IMR-90 (cell line): ENCODE data around the gene GNAS-AS1. TPM values are rescaled to one million over a fixed set of nuclear protein-coding genes. Genes with fewer than 3 reads are reported as not detected.

Source experiments
- ATAC-seq: fragments of 200-7000 bp; cut with Tn5 transposase; 2 replicates; pipeline ENCODE4 v1.9.1; 2020; ENCODE audit warnings: low read depth, mild to moderate bottlenecking, moderate library complexity
- BruUV-seq: library from RNA; stranded (reverse); fragments of 400-500 nt; replicated peaks from 2 replicates; lab custom pipeline; 2021; lab: Mats Ljungman, UMichigan
- CTCF ChIA-PET: fragments of 300-600 bp; formaldehyde crosslinking; extraction: SDS; loops from one replicate; lab custom pipeline; 2021; ENCODE audit warnings: antibody characterized with exemption; lab: Yijun Ruan, JAX
- POLR2A ChIA-PET: fragments of 300-600 bp; sonication (Branson Sonifier 250); formaldehyde crosslinking; loops from one replicate; lab custom pipeline; 2022; ENCODE audit warnings: antibody characterized with exemption; ENCODE audit not compliant: unreplicated experiment; lab: Charles Lee
- DNase-seq: peaks from one replicate; pipeline ENCODE4 v3.0.0; 2013
- H2AFZ ChIP-seq: replicated peaks from 2 replicates; pipeline ENCODE3; 2013; ENCODE audit warnings: low read length, mild to moderate bottlenecking; ENCODE audit not compliant: poor library complexity
- H2AK5ac ChIP-seq: 2 replicates; pipeline ENCODE4 v1.6.1; 2013; ENCODE audit warnings: low read depth, low read length, inconsistent platforms
- H2AK9ac ChIP-seq: replicated peaks from 2 replicates; pipeline ENCODE3; 2013; ENCODE audit warnings: mild to moderate bottlenecking, low read depth, low read length, moderate library complexity; ENCODE audit not compliant: poor library complexity
- H2BK120ac ChIP-seq: 2 replicates; pipeline ENCODE4 v1.6.1; 2013; ENCODE audit warnings: low read depth, low read length, inconsistent platforms
- H2BK15ac ChIP-seq: 3 replicates; pipeline ENCODE4 v1.6.1; 2013; ENCODE audit warnings: low read depth, low read length, inconsistent platforms
- H2BK20ac ChIP-seq: 2 replicates; pipeline ENCODE4 v1.6.1; 2013; ENCODE audit warnings: low read depth, mild to moderate bottlenecking, inconsistent platforms, low read length, moderate library complexity
- H2BK5ac ChIP-seq: 2 replicates; pipeline ENCODE4 v1.6.1; 2013; ENCODE audit warnings: mild to moderate bottlenecking, low read depth, low read length, inconsistent platforms; ENCODE audit not compliant: poor library complexity, severe bottlenecking
- H3K14ac ChIP-seq: replicated peaks from 2 replicates; pipeline ENCODE4 v1.6.1; 2013; ENCODE audit warnings: low read depth, low read length, inconsistent platforms
- H3K18ac ChIP-seq: 2 replicates; pipeline ENCODE4 v1.6.1; 2013; ENCODE audit warnings: low read depth, low read length, control low read depth
- H3K23ac ChIP-seq: 2 replicates; pipeline ENCODE4 v1.6.1; 2013; ENCODE audit warnings: low read depth, low read length, inconsistent platforms
- H3K27ac ChIP-seq: 2 replicates; pipeline ENCODE4 v1.5.1; 2013; ENCODE audit warnings: mild to moderate bottlenecking, control low read depth, low read length; ENCODE audit not compliant: insufficient read depth
- H3K27me3 ChIP-seq: 2 replicates; pipeline ENCODE4 v1.6.1; 2013; ENCODE audit warnings: low read length; ENCODE audit not compliant: control insufficient read depth, insufficient read depth
- H3K36me3 ChIP-seq: 2 replicates; pipeline ENCODE4 v1.6.1; 2013; ENCODE audit warnings: low read length, mixed read lengths; ENCODE audit not compliant: control insufficient read depth, insufficient read depth
- H3K4ac ChIP-seq: 2 replicates; pipeline ENCODE4 v1.6.1; 2013; ENCODE audit warnings: low read depth, low read length, inconsistent platforms
- H3K4me1 ChIP-seq: 2 replicates; pipeline ENCODE4 v1.6.1; 2013; ENCODE audit warnings: low read length, mixed read lengths; ENCODE audit not compliant: control insufficient read depth, insufficient read depth
- H3K4me2 ChIP-seq: 2 replicates; pipeline ENCODE4 v1.6.1; 2013; ENCODE audit warnings: low read depth, mild to moderate bottlenecking, control low read depth, low read length, moderate library complexity
- H3K4me3 ChIP-seq: 2 replicates; pipeline ENCODE4 v1.5.1; 2013; ENCODE audit warnings: low read depth, mild to moderate bottlenecking, control low read depth, low read length, moderate library complexity; ENCODE audit not compliant: insufficient read depth
- H3K56ac ChIP-seq: 2 replicates; pipeline ENCODE4 v1.6.1; 2013; ENCODE audit warnings: low read length, inconsistent platforms; ENCODE audit not compliant: insufficient read depth; ENCODE audit errors: extremely low read depth
- H3K79me1 ChIP-seq, 2 experiments: 2 replicates each; pipeline ENCODE4 v1.6.1; 2013; ENCODE audit warnings: low read length in 2 of 2, inconsistent platforms in 1 of 2, low read depth in 1 of 2
- H3K9ac ChIP-seq: 2 replicates; pipeline ENCODE4 v1.6.1; 2013; ENCODE audit warnings: low read depth, low read length, control low read depth
- H3K9me1 ChIP-seq: 2 replicates; pipeline ENCODE4 v1.6.1; 2013; ENCODE audit warnings: low read length, inconsistent platforms; ENCODE audit not compliant: insufficient read depth
- H3K9me3 ChIP-seq: 2 replicates; pipeline ENCODE4 v1.6.1; 2013; ENCODE audit warnings: low read length; ENCODE audit not compliant: control insufficient read depth, insufficient read depth
- H4K20me1 ChIP-seq: 2 replicates; pipeline ENCODE4 v1.6.1; 2013; ENCODE audit warnings: low read length, inconsistent platforms; ENCODE audit not compliant: insufficient read depth
- H4K5ac ChIP-seq: 2 replicates; pipeline ENCODE4 v1.6.1; 2013; ENCODE audit warnings: mild to moderate bottlenecking, low read depth, low read length, control low read depth
- H4K8ac ChIP-seq, 2 experiments: 2 replicates each; pipeline ENCODE4 v1.6.1; 2013; ENCODE audit warnings: low read depth in 2 of 2, low read length in 2 of 2, control low read depth in 1 of 2, inconsistent platforms in 1 of 2
- H4K91ac ChIP-seq: 2 replicates; pipeline ENCODE4 v1.6.1; 2013; ENCODE audit warnings: low read depth, low read length, inconsistent platforms; ENCODE audit not compliant: insufficient read depth
- BHLHE40 ChIP-seq: fragments of 150-350 bp; IDR thresholded peaks from 2 replicates; pipeline ENCODE4 v1.6.1; 2016; ENCODE audit warnings: mild to moderate bottlenecking, low read depth, low read length
- CEBPB ChIP-seq: IDR thresholded peaks from 2 replicates; pipeline ENCODE4 v1.6.1; 2012; ENCODE audit warnings: low read depth, low read length, improper control_type of control experiment
- CHD1 ChIP-seq: IDR thresholded peaks from 2 replicates; pipeline ENCODE4 v1.6.1; 2012; ENCODE audit warnings: low read depth, low read length, improper control_type of control experiment
- CTCF ChIP-seq: conservative IDR thresholded peaks from 2 replicates; pipeline ENCODE4 v1.5.1; 2012; ENCODE audit warnings: mild to moderate bottlenecking, low read depth, low read length, improper control_type of control experiment
- ELK1 ChIP-seq: fragments of 150-350 bp; IDR thresholded peaks from 2 replicates; pipeline ENCODE4 v1.6.1; 2016; ENCODE audit warnings: low read depth, mild to moderate bottlenecking, low read length, moderate library complexity, borderline replicate concordance
- FOS ChIP-seq: fragments of 150-350 bp; IDR thresholded peaks from 2 replicates; pipeline ENCODE4 v1.6.1; 2016; ENCODE audit warnings: low read depth, low read length
- MAFK ChIP-seq: IDR thresholded peaks from 2 replicates; pipeline ENCODE4 v1.6.1; 2012; ENCODE audit warnings: low read depth, low read length, improper control_type of control experiment
- MAZ ChIP-seq: IDR thresholded peaks from 2 replicates; pipeline ENCODE4 v1.6.1; 2012; ENCODE audit warnings: low read depth, mild to moderate bottlenecking, low read length, improper control_type of control experiment, moderate library complexity, borderline replicate concordance
- MXI1 ChIP-seq: IDR thresholded peaks from 2 replicates; pipeline ENCODE4 v1.6.1; 2012; ENCODE audit warnings: low read depth, mild to moderate bottlenecking, low read length, moderate library complexity, borderline replicate concordance
- NFE2L2 ChIP-seq: fragments of 150-350 bp; IDR thresholded peaks from 2 replicates; pipeline ENCODE4 v1.6.1; 2016; ENCODE audit warnings: low read depth, mild to moderate bottlenecking, low read length
- POLR2A ChIP-seq: IDR thresholded peaks from 2 replicates; pipeline ENCODE4 v1.6.1; 2012; ENCODE audit warnings: mild to moderate bottlenecking, low read depth, low read length
- RAD21 ChIP-seq: IDR thresholded peaks from 2 replicates; pipeline ENCODE4 v1.6.1; 2012; ENCODE audit warnings: low read length, improper control_type of control experiment
- RCOR1 ChIP-seq: IDR thresholded peaks from 2 replicates; pipeline ENCODE4 v1.6.1; 2012; ENCODE audit warnings: mild to moderate bottlenecking, low read length, improper control_type of control experiment; ENCODE audit not compliant: insufficient replicate concordance
- RFX5 ChIP-seq: IDR thresholded peaks from 2 replicates; pipeline ENCODE4 v1.8.0; 2012; ENCODE audit warnings: low read depth, mild to moderate bottlenecking, low read length, moderate library complexity
- SMC3 ChIP-seq: fragments of 150-350 bp; IDR thresholded peaks from 2 replicates; pipeline ENCODE4 v1.6.1; 2016; ENCODE audit warnings: low read depth, mild to moderate bottlenecking, antibody characterized with exemption, low read length, moderate library complexity
- USF2 ChIP-seq: fragments of 150-350 bp; IDR thresholded peaks from 2 replicates; pipeline ENCODE4 v1.6.1; 2017; ENCODE audit warnings: mild to moderate bottlenecking, antibody characterized with exemption, low read length, low read depth
- WGBS, 2 experiments: methylation state at CpG; one replicate each; pipeline versions ENCODE4 v1.1.5 to v1.1.7; 2013; ENCODE audit warnings: missing lambda C conversion rate in 2 of 2; ENCODE audit not compliant: insufficient read length in 1 of 2; ENCODE audit errors: extremely low coverage in 2 of 2; 5-methylcytosine and 5-hydroxymethylcytosine counted together
- dilution Hi-C: fragments of 300-500 bp; cut with HindIII; formaldehyde crosslinking; loops from one replicate; pipeline ENCODE4 v1.14.3; 2018; ENCODE audit warnings: low sequenced_read_pairs; ENCODE audit not compliant: unreplicated experiment
- in situ Hi-C: fragments of 300-500 bp; cut with MboI; formaldehyde crosslinking; loops from 3 replicates; pipeline ENCODE4 v1.14.3; 2019; ENCODE audit warnings: low sequenced_read_pairs, inconsistent platforms, mixed read lengths
- intact Hi-C: fragments of 100-400 bp; cut with micrococcal nuclease; formaldehyde crosslinking; loops from 2 replicates; pipeline ENCODE4 v1.10.0; 2022
- polyA plus RNA-seq, 3 experiments: library from polyadenylated mRNA; depleted of rRNA; stranded (reverse); fragments of >200 nt; gene quantifications; 2 replicates each; pipeline ENCODE4 v1.2.3, GENCODE V29; 2012; ENCODE audit warnings: low replicate concordance in 1 of 3
- total RNA-seq: library from RNA; depleted of rRNA; stranded (reverse); fragments of >200 nt; gene quantifications from 2 replicates; pipeline ENCODE4 v1.2.3, GENCODE V29; 2012

GNAS-AS1 gene
- total and polyA plus RNA-seq, 2 of the 4 experiments (the other 2 are of a cell fraction): 0.54 to 0.60 TPM

GRCh38 chr20:58891718-58892140, 41.0 kb upstream of the GNAS-AS1 start:
- no TSS peak for BruUV-seq
- Histone ChIP-seq H3K56ac (peak overlapping the region; percentile 65), H4K20me1 (peaks cover 41% of the 10 kb centered on the region), H3K36me3 (peaks cover 2% of the 10 kb centered on the region), H3K9ac (peak overlapping the region; percentile 100), H3K18ac (peak overlapping the region; percentile 96), H3K14ac (peak overlapping the region; percentile 83), H3K27ac (peak overlapping the region; percentile 100), H2BK15ac (no peak overlapping the region), H3K23ac (peak overlapping the region; percentile 81; the same call in 1 of the 2 replicates), H2BK20ac (no peak overlapping the region), H3K4me1 (peaks cover 11% of the 10 kb centered on the region), H2AK5ac (peak overlapping the region; percentile 40; the same call in 1 of the 2 replicates), H3K4me3 (peak overlapping the region; percentile 100), H4K91ac (peak overlapping the region; percentile 85), H4K5ac (peak overlapping the region; percentile 88), H2BK120ac (peak overlapping the region; percentile 11; the same call in 1 of the 2 replicates), H3K27me3 (no peaks in the 10 kb centered on the region), H2AK9ac (peak overlapping the region; percentile 73), H4K8ac (peak overlapping the region; percentile 66 to 83; a peak in 2 of 4 replicates), H2AFZ (peak overlapping the region; percentile 87), H3K4me2 (peak overlapping the region; percentile 32; the same call in 1 of the 2 replicates), H3K9me3 (no peaks in the 10 kb centered on the region), H2BK5ac (peak overlapping the region; percentile 93), H3K9me1 (peaks cover 3% of the 10 kb centered on the region; the same call in 1 of the 2 replicates), H3K4ac (peak overlapping the region; percentile 92), H3K79me1 (peaks cover 5 to 26% of the 10 kb centered on the region in 2 experiments; a peak in 3 of 4 replicates)
- intact Hi-C loops (loop anchor here (1.0 to 5.0 kb wide), 2 partner anchors 11 to 141 kb away; partner anchors contain the start of gene ATP5F1E), dilution Hi-C loops (no loop called here), in situ Hi-C loops (no loop called here)
- CTCF ChIA-PET: no interaction called here
- WGBS, 2 experiments: 0% methylated on average over 6 of the region's 55 CpGs; no CpG with 5 or more reads in 1 of the 2 experiments
- DNase-seq (no peak), ATAC-seq (peak; percentile 1; the same call in 1 of the 2 replicates)
- TF ChIP-seq RFX5: no peak
- TF ChIP-seq CHD1: no peak
- no peak for TF ChIP-seq SMC3
- TF ChIP-seq USF2: no peak
- no peak for TF ChIP-seq ELK1
- no peak for TF ChIP-seq MAZ
- no peak for TF ChIP-seq FOS
- no peak for TF ChIP-seq CEBPB
- TF ChIP-seq RAD21: no peak
- no peak for TF ChIP-seq CTCF
- no peak for TF ChIP-seq MAFK
- TF ChIP-seq POLR2A: no peak
- no peak for TF ChIP-seq MXI1
- no peak for TF ChIP-seq RCOR1
- TF ChIP-seq NFE2L2: no peak
- TF ChIP-seq BHLHE40: no peak
- POLR2A ChIA-PET: no interaction called here
